OCI-M1 (cell line): Measurements from ENCODE around the gene JUP.
A peak's percentile ranks its signal among the peaks of the same experiment; 100 is the strongest.

Experiments
- DNase-seq: peaks from one replicate; lab custom pipeline; 2025; lab: John Stamatoyannopoulos, UW

Gene JUP

GRCh38 chr17:41723801-41724475 is 62.6 kb downstream of the JUP start:
- DNase-seq, result no peak

- DNase-seq, result no peak
These were observed 64.3 kb downstream of the JUP start for GRCh38 chr17:41722231-41722630.

- DNase-seq, result no peak
These were observed 68.2 kb downstream of the JUP start for GRCh38 chr17:41718287-41718645.

- no peak for DNase-seq
These were observed 68.9 kb downstream of the JUP start for GRCh38 chr17:41717408-41718286.

DNA sequence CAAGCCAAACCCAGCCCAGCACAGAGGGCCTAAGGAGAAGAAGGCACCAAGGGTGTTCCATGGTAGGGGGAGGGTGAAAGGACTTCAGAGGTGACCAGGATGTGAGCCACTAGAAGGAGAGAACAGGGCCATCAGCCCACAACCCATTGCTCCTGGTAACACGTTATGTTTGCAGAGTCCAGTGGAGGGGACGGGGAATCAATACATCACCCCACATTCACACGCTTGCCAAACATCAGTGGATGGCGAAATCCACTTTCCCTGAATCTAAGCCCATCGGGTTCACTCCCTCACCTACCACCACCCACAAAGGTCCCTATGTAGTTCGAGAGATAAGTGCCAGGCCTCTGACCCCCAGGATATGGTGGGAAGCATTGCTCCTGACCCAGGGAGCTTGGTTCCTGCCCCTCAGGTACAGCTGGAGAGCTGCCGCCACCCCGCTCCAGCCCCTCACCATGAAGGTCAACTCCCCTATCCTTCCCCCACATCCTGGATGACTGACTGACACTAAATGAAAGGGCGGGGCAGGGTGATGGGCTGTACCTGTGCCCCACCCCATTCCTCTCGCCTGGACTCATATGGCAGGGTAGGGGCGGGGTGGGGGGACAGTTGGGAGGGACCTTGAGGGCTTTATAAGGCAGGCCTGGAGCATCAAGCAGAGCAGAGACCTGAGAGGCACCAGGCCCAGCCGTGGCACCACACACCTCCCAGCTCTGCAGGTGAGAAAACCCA is 74.7 kb downstream of the JUP start, which contains the start of gene GAST:
Gene GAST (plus strand): TSS at position 663 of the 732 bp plus-strand sequence. CDS start 3,106 bp downstream, outside the sequence.
- DNase-seq, result no peak

DNA sequence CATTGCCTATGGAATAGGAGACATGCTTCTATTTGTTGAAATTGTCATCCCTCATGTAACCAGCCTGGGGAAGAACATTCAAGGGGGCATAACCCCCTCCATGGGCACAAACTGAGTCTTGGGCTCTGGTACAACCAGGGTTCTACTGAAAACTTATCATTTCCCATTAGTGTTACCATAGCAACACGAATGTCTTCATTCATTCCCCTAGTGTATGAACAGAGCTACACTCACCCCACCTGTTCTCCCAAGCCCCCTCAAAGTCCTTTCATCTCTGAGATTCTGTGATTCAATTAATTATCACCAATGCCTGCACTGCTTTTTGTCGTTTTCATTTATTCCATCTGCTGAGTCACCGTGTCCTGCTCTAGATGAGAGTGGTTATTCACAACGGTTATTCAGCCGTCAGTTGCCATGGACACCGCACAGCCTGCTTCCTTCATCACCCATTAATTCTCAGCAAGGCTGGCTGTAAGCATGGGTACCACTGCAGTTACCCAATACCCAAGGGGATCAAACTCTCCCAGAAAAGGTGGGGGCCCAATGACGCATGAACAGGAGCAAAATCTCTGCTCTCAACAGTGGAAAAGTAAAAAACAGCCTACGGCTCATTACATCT is 75.9 kb downstream of the JUP start:
- DNase-seq, result peak; percentile 22

DNA sequence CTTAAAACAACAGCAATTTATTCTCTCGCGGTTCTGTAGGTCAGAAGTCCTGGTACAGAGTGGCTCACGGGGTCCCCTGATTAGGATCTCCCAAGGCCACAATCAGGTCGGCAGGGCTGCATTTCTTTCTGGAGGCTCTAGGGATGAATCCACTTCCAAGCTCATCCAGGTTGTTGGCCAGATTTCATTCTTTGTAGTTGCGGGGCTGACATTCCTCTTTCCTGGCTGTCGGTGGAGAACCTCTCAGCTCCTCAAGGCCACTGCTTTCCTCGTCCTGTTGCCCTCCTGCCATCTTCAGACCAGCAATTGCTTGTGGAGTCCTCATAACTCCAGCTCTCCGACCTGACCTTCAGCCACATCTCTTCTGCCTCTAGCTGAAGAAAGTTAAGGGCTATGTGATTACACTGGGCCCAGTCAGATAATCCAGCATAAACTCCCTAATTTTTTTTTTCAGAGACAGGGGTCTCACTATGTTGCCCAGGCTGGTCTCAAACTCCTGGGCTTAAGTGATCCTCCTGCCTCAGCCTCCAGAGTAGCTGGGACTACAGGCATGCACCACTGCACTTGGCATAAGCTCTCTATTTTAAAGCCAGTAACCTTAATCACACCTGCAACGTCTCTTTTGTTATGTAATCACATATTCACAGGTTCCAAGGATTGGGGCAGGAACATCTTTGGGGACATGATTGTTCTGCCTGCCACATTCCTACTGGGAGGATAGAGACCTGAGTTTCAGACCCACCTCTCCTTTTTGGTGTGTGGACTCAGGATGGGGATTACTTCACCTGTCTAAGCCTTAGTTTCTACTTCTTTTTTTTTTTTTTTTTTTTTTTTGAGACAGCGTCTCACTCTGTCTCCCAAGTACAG is 78.5 kb downstream of the JUP start:
- no peak for DNase-seq

- no peak for DNase-seq
These were observed 81.1 kb downstream of the JUP start for GRCh38 chr17:41705271-41705991.
